Naive thymus-derived CD4-positive, alpha-beta T cell (primary cell): ENCODE measurements around the gene GPR161. TPM values are rescaled to one million over a fixed set of nuclear protein-coding genes. Genes with fewer than 3 reads are reported as not detected.

Experiments
- ATAC-seq: fragments of 150-1000 bp; cut with Tn5 transposase; 2 replicates; pipeline ENCODE4 v1.10.0; 2021; ENCODE audit warnings: mild to moderate bottlenecking, moderate library complexity
- CTCF ChIA-PET: fragments of 350-600 bp; sonication (Branson Sonifier 250); formaldehyde crosslinking; loops from one replicate; lab custom pipeline; 2021; ENCODE audit warnings: antibody characterized with exemption; lab: Charles Lee
- POLR2A ChIA-PET: fragments of 350-600 bp; sonication (Branson Sonifier 250); formaldehyde crosslinking; loops from one replicate; lab custom pipeline; 2021; ENCODE audit warnings: antibody characterized with exemption, inconsistent platforms; lab: Charles Lee
- DNase-seq, 9 donors: peaks; one replicate each; pipeline versions ENCODE4 v3.0.0 to v3.0.0-alpha.2; 2020 to 2022; ENCODE audit warnings: mixed read lengths in 1 of 9
- H3K27ac ChIP-seq: one replicate; pipeline ENCODE4 v1.7.0; 2013; ENCODE audit warnings: mild to moderate bottlenecking, low read depth, low read length, moderate library complexity
- H3K27me3 ChIP-seq, 2 donors: one replicate each; pipeline ENCODE4 v1.7.0; 2013; ENCODE audit warnings: low read length in 2 of 2, mild to moderate bottlenecking in 2 of 2, moderate library complexity in 2 of 2; ENCODE audit not compliant: control insufficient read depth in 2 of 2, insufficient read depth in 2 of 2
- H3K36me3 ChIP-seq, 3 experiments: 1 replicate in 2 of 3; 2 replicates in 1 of 3; pipeline ENCODE4 v1.7.0; 2013; ENCODE audit warnings: low read length in 3 of 3, mild to moderate bottlenecking in 3 of 3, moderate library complexity in 1 of 3; ENCODE audit not compliant: insufficient read depth in 3 of 3, control insufficient read depth in 2 of 3
- H3K4me1 ChIP-seq, 2 donors: one replicate each; pipeline ENCODE4 v1.7.0; 2013; ENCODE audit warnings: low read length in 2 of 2, mild to moderate bottlenecking in 2 of 2, moderate library complexity in 1 of 2; ENCODE audit not compliant: control insufficient read depth in 2 of 2, insufficient read depth in 2 of 2
- H3K4me3 ChIP-seq: 2 replicates; pipeline ENCODE4 v1.7.0; 2013; ENCODE audit warnings: mild to moderate bottlenecking, low read length
- H3K9me3 ChIP-seq, 3 experiments: 1 replicate in 2 of 3; 2 replicates in 1 of 3; pipeline ENCODE4 v1.7.0; 2013; ENCODE audit warnings: low read length in 3 of 3; ENCODE audit not compliant: control insufficient read depth in 2 of 3
- H3K27ac Mint-ChIP-seq, 9 donors: one replicate each; pipeline ENCODE4 v1.8.0; 2020 to 2022; ENCODE audit warnings: mixed read lengths in 9 of 9, mild to moderate bottlenecking in 8 of 9, moderate library complexity in 5 of 9, inconsistent platforms in 2 of 9
- H3K27me3 Mint-ChIP-seq, 5 donors: one replicate each; pipeline ENCODE4 v1.8.0; 2021 to 2022; ENCODE audit warnings: mixed read lengths in 5 of 5, mild to moderate bottlenecking in 1 of 5
- H3K36me3 Mint-ChIP-seq, 5 donors: one replicate each; pipeline ENCODE4 v1.8.0; 2020 to 2022; ENCODE audit warnings: mixed read lengths in 5 of 5, mild to moderate bottlenecking in 3 of 5, inconsistent platforms in 1 of 5
- H3K4me1 Mint-ChIP-seq, 7 donors: one replicate each; pipeline ENCODE4 v1.8.0; 2020 to 2022; ENCODE audit warnings: mixed read lengths in 7 of 7, mild to moderate bottlenecking in 3 of 7, inconsistent platforms in 1 of 7
- H3K4me3 Mint-ChIP-seq, 10 donors: one replicate each; pipeline ENCODE4 v1.8.0; 2020 to 2022; ENCODE audit warnings: mild to moderate bottlenecking in 10 of 10, mixed read lengths in 10 of 10, moderate library complexity in 6 of 10, inconsistent platforms in 2 of 10
- H3K9me3 Mint-ChIP-seq, 11 donors: one replicate each; pipeline ENCODE4 v1.8.0; 2020 to 2022; ENCODE audit warnings: mixed read lengths in 11 of 11, mild to moderate bottlenecking in 4 of 11, inconsistent platforms in 1 of 11, moderate library complexity in 1 of 11
- intact Hi-C, 2 donors: fragments of 100-400 bp; cut with micrococcal nuclease; formaldehyde crosslinking; loops; one replicate each; pipeline ENCODE4 v1.15.1; 2023
- polyA plus RNA-seq, 2 donors: library from polyadenylated mRNA; unstranded; fragments of 300-500 nt; fragmentation: Illumina TruSeq; gene quantifications; one replicate each; pipeline ENCODE4 v1.2.3, GENCODE V29; 2021
- total RNA-seq, 6 experiments: library from RNA in 5 of 6; stranded (reverse) in 5 of 6; gene quantifications; 1 replicate in 5 of 6; 2 replicates in 1 of 6; pipeline ENCODE4 v1.2.3 and lab custom pipeline; 2021 to 2026

The GPR161 gene
- total and polyA plus RNA-seq, 7 experiments from 2014 or later = 0.05 to 0.60 (median 0.17) TPM; not detected in 3

GRCh38 chr1:168087696-168088095, 49.0 kb downstream of the GPR161 start:
- Mint-ChIP-seq H3K4me3 (no peak overlapping the region), H3K4me1 (peaks cover 0 to 8% (median 0%) of the 10 kb centered on the region in 7 donors), H3K27me3 (peaks cover 0 to 4% (median 0%) of the 10 kb centered on the region in 5 donors), H3K36me3 (no peaks in the 10 kb centered on the region), H3K9me3 (no peaks in the 10 kb centered on the region), H3K27ac (no peak overlapping the region)
- intact Hi-C loops = loop anchor here in 1 of 2 donors (10.0 kb wide), 2 partner anchors 283 to 483 kb away; no protein-coding TSS in a partner anchor
- no peaks in the 10 kb centered on the region for H3K27me3 ChIP-seq
- ATAC-seq (no peak), DNase-seq (no peak)
- ChIA-PET POLR2A (no interaction called here), CTCF (interaction anchor here (0.5 to 1.1 kb wide), 2 partner anchors 14 to 189 kb away, joined by 3 to 4 read pairs; no protein-coding TSS in a partner anchor)
- no peak overlapping the region for H3K27ac ChIP-seq
- no peaks in the 10 kb centered on the region for H3K9me3 ChIP-seq
- H3K4me3 ChIP-seq = no peak overlapping the region
- H3K4me1 ChIP-seq = no peaks in the 10 kb centered on the region
- no peaks in the 10 kb centered on the region for H3K36me3 ChIP-seq

- ATAC-seq = no peak
- POLR2A ChIA-PET = no interaction called here
- CTCF ChIA-PET = no interaction called here
- no peak for DNase-seq
- Histone ChIP-seq H3K27ac (no peak overlapping the region), H3K4me3 (no peak overlapping the region), H3K36me3 (no peaks in the 10 kb centered on the region), H3K9me3 (no peaks in the 10 kb centered on the region), H3K4me1 (no peaks in the 10 kb centered on the region), H3K27me3 (no peaks in the 10 kb centered on the region)
- no peak overlapping the region for H3K4me3 Mint-ChIP-seq
- intact Hi-C loops = loop anchor here in 1 of 2 donors (10.0 kb wide), 2 partner anchors 282 to 482 kb away; no protein-coding TSS in a partner anchor
- no peaks in the 10 kb centered on the region for H3K36me3 Mint-ChIP-seq
- H3K9me3 Mint-ChIP-seq = no peaks in the 10 kb centered on the region
- peaks cover 0 to 4% (median 0%) of the 10 kb centered on the region in 5 donors for H3K27me3 Mint-ChIP-seq
- peaks cover 0 to 12% (median 0%) of the 10 kb centered on the region in 7 donors for H3K4me1 Mint-ChIP-seq
- H3K27ac Mint-ChIP-seq = no peak overlapping the region
These were observed 50.3 kb downstream of the GPR161 start for GRCh38 chr1:168086438-168086837.

- ChIA-PET POLR2A (no interaction called here), CTCF (interaction anchor here (0.6 kb wide), 2 partner anchors 36 to 166 kb away, joined by 3 to 4 read pairs; no protein-coding TSS in a partner anchor)
- H3K36me3 ChIP-seq = no peaks in the 10 kb centered on the region
- H3K9me3 ChIP-seq = no peaks in the 10 kb centered on the region
- Mint-ChIP-seq H3K4me3 (peak overlapping the region in 2 of 10 donors; percentile 10 to 15), H3K36me3 (no peaks in the 10 kb centered on the region), H3K27ac (no peak overlapping the region), H3K4me1 (peaks cover 0 to 12% (median 0%) of the 10 kb centered on the region in 7 donors), H3K27me3 (peaks cover 0 to 4% (median 0%) of the 10 kb centered on the region in 5 donors), H3K9me3 (no peaks in the 10 kb centered on the region)
- intact Hi-C loops = loop anchor here (2.0 to 10.0 kb wide), 4 partner anchors 59 to 481 kb away; no protein-coding TSS in a partner anchor
- DNase-seq (no peak), ATAC-seq (no peak)
- H3K4me1 ChIP-seq = no peaks in the 10 kb centered on the region
- no peaks in the 10 kb centered on the region for H3K27me3 ChIP-seq
- no peak overlapping the region for H3K4me3 ChIP-seq
- H3K27ac ChIP-seq = no peak overlapping the region
These were observed 51.3 kb downstream of the GPR161 start for GRCh38 chr1:168085401-168085872.

GRCh38 chr1:168084396-168085231, 52.1 kb downstream of the GPR161 start:
- Histone ChIP-seq H3K27me3 (no peaks in the 10 kb centered on the region), H3K27ac (no peak overlapping the region), H3K36me3 (no peaks in the 10 kb centered on the region), H3K4me1 (no peaks in the 10 kb centered on the region), H3K4me3 (no peak overlapping the region), H3K9me3 (no peaks in the 10 kb centered on the region)
- Mint-ChIP-seq H3K27ac (no peak overlapping the region), H3K9me3 (no peaks in the 10 kb centered on the region), H3K27me3 (peaks cover 0 to 4% (median 0%) of the 10 kb centered on the region in 5 donors), H3K4me1 (peaks cover 0 to 12% (median 0%) of the 10 kb centered on the region in 7 donors), H3K4me3 (peak overlapping the region in 6 of 10 donors; percentile 10 to 53 (median 32)), H3K36me3 (no peaks in the 10 kb centered on the region)
- CTCF ChIA-PET = interaction anchor here (0.6 to 0.7 kb wide), 3 partner anchors 15 to 165 kb away, joined by 4 to 5 read pairs (median 4); no protein-coding TSS in a partner anchor
- intact Hi-C loops = loop anchor here (1.0 to 10.0 kb wide), 8 partner anchors 60 to 480 kb away; partner anchors contain the start of genes DCAF6 (in 1 of the 2), MPC2 (in 1 of the 2) and MPZL1 (in 1 of the 2)
- POLR2A ChIA-PET = no interaction called here
- peak; percentile 13 to 68 (median 44) for DNase-seq
- ATAC-seq = peak; percentile 70

- CTCF ChIA-PET = interaction anchor here (0.6 to 0.7 kb wide), 4 partner anchors 14 to 116 kb away, joined by 3 to 5 read pairs (median 4); no protein-coding TSS in a partner anchor
- POLR2A ChIA-PET = no interaction called here
- H3K36me3 Mint-ChIP-seq = no peaks in the 10 kb centered on the region
- intact Hi-C loops = loop anchor here (1.0 to 10.0 kb wide), 9 partner anchors 61 to 479 kb away; partner anchors contain the start of genes DCAF6 (in 1 of the 2), MPC2 (in 1 of the 2) and MPZL1 (in 1 of the 2)
- no peaks in the 10 kb centered on the region for H3K27me3 ChIP-seq
- ATAC-seq = no peak
- no peak overlapping the region for H3K4me3 Mint-ChIP-seq
- no peak overlapping the region for H3K4me3 ChIP-seq
- H3K4me1 Mint-ChIP-seq = peaks cover 0 to 12% (median 0%) of the 10 kb centered on the region in 7 donors
- no peak overlapping the region for H3K27ac ChIP-seq
- H3K27ac Mint-ChIP-seq = no peak overlapping the region
- no peaks in the 10 kb centered on the region for H3K9me3 ChIP-seq
- no peaks in the 10 kb centered on the region for H3K36me3 ChIP-seq
- DNase-seq = no peak
- H3K4me1 ChIP-seq = no peaks in the 10 kb centered on the region
- peaks cover 0 to 4% (median 0%) of the 10 kb centered on the region in 5 donors for H3K27me3 Mint-ChIP-seq
- H3K9me3 Mint-ChIP-seq = no peaks in the 10 kb centered on the region
These were observed 53.0 kb downstream of the GPR161 start for GRCh38 chr1:168083456-168084325.
